ELR (cell line): ENCODE data around the gene CITED1.

Experiments
- DNase-seq: peaks from one replicate; pipeline ENCODE4 v3.0.0-alpha.2; 2015; ENCODE audit warnings: low read depth

CITED1 gene

GRCh38 chrX:72270316-72270866, 35.3 kb downstream of the CITED1 start:
- DNase-seq, result no peak

- DNase-seq, result peak; percentile 74
These were observed 36.0 kb downstream of the CITED1 start for GRCh38 chrX:72269671-72270251.

- peak; percentile 59 for DNase-seq
These were observed 36.9 kb downstream of the CITED1 start for GRCh38 chrX:72268597-72269365.

GRCh38 chrX:72265263-72265662, 40.5 kb downstream of the CITED1 start:
- DNase-seq, result no peak

GRCh38 chrX:72262077-72262476, 43.6 kb downstream of the CITED1 start:
- DNase-seq, result no peak

- no peak for DNase-seq
These were observed 45.3 kb downstream of the CITED1 start for GRCh38 chrX:72260448-72260847.

- DNase-seq, result peak; percentile 78
These were observed 47.5 kb downstream of the CITED1 start for GRCh38 chrX:72258174-72258573.

- DNase-seq, result no peak
These were observed 49.9 kb downstream of the CITED1 start for GRCh38 chrX:72255864-72256263.

- no peak for DNase-seq
These were observed 50.3 kb downstream of the CITED1 start for GRCh38 chrX:72255445-72255844.

GRCh38 chrX:72254816-72255215, 50.9 kb downstream of the CITED1 start:
- DNase-seq, result no peak

- no peak for DNase-seq
These were observed 52.0 kb downstream of the CITED1 start for GRCh38 chrX:72253686-72254085.
